ENCODE measurements around the gene CDHR5. TPM values are rescaled to one million over a fixed set of nuclear protein-coding genes. Genes with fewer than 3 reads are reported as not detected.

Gene CDHR5
- total RNA-seq, 1 donor from 2014 or later, result 7.1 TPM

DNA sequence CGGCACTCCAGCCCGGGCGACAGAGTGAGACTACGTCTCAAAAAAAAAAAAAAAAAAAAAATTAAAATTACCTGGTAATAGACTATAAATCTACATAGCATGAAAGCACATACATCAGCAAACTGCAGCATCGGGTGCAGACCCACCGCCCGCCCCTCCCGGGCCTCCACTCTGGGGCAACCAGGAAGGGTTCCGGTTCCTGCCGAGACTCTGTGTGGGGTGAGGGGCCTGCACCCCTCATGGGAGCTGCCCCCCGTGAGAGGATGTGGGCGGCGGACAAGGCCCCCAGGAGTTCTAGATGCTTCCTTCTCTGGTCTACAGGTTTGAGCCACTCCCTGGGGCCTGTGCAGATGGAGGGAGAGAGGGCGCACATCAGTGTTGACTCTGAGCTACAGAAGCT, 21.5 kb upstream of the CDHR5 start:
- peaks cover 8% of the 10 kb centered on the region for H3K36me3 Mint-ChIP-seq
- H3K27ac Mint-ChIP-seq, result no peak overlapping the region
- TF ChIP-seq, protein P1, sequence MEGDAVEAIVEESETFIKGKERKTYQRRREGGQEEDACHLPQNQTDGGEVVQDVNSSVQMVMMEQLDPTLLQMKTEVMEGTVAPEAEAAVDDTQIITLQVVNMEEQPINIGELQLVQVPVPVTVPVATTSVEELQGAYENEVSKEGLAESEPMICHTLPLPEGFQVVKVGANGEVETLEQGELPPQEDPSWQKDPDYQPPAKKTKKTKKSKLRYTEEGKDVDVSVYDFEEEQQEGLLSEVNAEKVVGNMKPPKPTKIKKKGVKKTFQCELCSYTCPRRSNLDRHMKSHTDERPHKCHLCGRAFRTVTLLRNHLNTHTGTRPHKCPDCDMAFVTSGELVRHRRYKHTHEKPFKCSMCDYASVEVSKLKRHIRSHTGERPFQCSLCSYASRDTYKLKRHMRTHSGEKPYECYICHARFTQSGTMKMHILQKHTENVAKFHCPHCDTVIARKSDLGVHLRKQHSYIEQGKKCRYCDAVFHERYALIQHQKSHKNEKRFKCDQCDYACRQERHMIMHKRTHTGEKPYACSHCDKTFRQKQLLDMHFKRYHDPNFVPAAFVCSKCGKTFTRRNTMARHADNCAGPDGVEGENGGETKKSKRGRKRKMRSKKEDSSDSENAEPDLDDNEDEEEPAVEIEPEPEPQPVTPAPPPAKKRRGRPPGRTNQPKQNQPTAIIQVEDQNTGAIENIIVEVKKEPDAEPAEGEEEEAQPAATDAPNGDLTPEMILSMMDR (conservative IDR thresholded peaks at IDR 0.05), result no peak
- no peaks in the 10 kb centered on the region for H3K4me1 Mint-ChIP-seq (ENCODE audit: unreplicated experiment)
- H3K4me3 Mint-ChIP-seq, result no peak overlapping the region
- no peak for DNase-seq (ENCODE audit: extremely low spot score, unreplicated experiment)
- H3K27me3 Mint-ChIP-seq, result peaks cover 4% of the 10 kb centered on the region
- no peaks in the 10 kb centered on the region for H3K9me3 Mint-ChIP-seq

DNA sequence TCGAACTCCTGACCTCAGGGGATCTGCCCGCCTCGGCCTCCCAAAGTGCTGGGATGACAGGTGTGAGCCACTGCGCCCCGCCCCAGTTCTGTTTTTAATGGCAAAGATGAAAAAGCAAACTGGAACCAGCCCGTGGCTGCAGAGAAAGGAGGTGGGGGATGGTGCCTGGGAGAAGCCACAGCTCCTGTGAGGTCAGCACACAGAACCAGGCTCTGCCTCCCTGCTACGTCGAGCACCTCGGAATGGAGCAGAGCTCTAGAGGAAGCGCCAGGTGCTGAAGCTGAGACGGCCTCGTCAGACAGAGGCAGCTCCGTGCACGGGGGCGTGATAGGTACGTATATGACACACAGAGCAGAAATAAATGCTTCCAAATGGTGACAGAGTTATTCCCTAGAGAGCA, 20.8 kb upstream of the CDHR5 start:
- H3K4me3 Mint-ChIP-seq, result no peak overlapping the region

DNA sequence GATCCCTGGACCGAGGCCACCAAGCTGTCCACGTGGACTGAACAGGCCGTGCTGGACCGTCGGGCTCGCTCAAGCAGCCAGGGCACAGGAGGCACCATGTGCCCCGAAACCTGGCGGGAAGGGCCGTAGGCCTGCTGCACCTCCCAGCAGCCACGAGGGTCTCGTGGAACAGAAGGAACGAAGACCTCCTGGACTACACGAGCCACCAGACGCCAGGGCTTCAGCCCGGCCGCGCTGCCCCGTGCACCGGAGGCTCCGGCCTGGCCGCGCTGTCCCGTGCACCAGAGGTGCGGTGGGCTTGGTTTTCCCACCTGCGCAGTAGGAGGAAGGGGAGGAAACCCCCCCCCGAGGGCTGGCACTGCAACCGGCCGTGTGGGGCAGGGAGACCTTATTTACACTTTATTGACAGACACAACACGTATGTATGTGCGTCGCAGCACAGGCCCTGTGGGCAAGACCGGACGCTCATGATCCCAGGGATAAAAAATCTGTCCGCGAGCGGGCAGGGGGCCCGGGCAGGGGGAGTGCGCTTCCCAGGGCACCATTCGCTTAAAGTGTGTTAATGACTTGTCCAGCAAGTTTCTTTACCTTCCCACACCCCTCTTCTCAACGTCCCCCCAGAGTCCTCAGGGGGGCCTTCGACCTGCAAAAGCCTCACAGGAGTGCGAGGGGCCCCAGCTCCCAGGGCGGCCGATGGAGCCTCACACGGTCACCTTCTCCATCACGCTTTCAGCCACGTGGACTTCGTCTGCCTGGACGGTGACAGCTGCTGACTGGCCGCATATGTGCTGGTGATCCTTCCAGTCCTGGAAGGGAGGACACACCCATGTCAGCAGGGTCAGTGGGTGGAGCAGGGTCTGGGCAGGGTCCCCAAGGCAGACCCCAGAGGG, 19.3 kb upstream of the CDHR5 start:
- Mint-ChIP-seq H3K27ac (no peak overlapping the region), H3K27me3 (peaks cover 8% of the 10 kb centered on the region), H3K36me3 (peaks cover 8% of the 10 kb centered on the region), H3K9me3 (no peaks in the 10 kb centered on the region), H3K4me3 (no peak overlapping the region), H3K4me1 (ENCODE audit: unreplicated experiment) (no peaks in the 10 kb centered on the region)
- DNase-seq (ENCODE audit: extremely low spot score, unreplicated experiment), result no peak
- TF ChIP-seq, protein P1 (conservative IDR thresholded peaks at IDR 0.05), result no peak

More for the DNA sequence above, 20.8 kb upstream of the CDHR5 start:
- TF ChIP-seq, protein P1 (conservative IDR thresholded peaks at IDR 0.05), result no peak
- no peak for DNase-seq (ENCODE audit: extremely low spot score, unreplicated experiment)
- H3K36me3 Mint-ChIP-seq, result peaks cover 8% of the 10 kb centered on the region
- H3K4me1 Mint-ChIP-seq (ENCODE audit: unreplicated experiment), result no peaks in the 10 kb centered on the region
- H3K27ac Mint-ChIP-seq, result no peak overlapping the region
- H3K27me3 Mint-ChIP-seq, result peaks cover 4% of the 10 kb centered on the region
- H3K9me3 Mint-ChIP-seq, result no peaks in the 10 kb centered on the region

- no peaks in the 10 kb centered on the region for H3K9me3 Mint-ChIP-seq
- H3K4me1 Mint-ChIP-seq (ENCODE audit: unreplicated experiment), result no peaks in the 10 kb centered on the region
- no peak overlapping the region for H3K4me3 Mint-ChIP-seq
- H3K36me3 Mint-ChIP-seq, result peaks cover 4% of the 10 kb centered on the region
- H3K27me3 Mint-ChIP-seq, result peaks cover 16% of the 10 kb centered on the region
- DNase-seq (ENCODE audit: extremely low spot score, unreplicated experiment), result no peak
- no peak overlapping the region for H3K27ac Mint-ChIP-seq
- TF ChIP-seq, protein P1 (conservative IDR thresholded peaks at IDR 0.05), result no peak
Measured at GRCh38 chr11:643366-643765, 18.6 kb upstream of the CDHR5 start.

DNA sequence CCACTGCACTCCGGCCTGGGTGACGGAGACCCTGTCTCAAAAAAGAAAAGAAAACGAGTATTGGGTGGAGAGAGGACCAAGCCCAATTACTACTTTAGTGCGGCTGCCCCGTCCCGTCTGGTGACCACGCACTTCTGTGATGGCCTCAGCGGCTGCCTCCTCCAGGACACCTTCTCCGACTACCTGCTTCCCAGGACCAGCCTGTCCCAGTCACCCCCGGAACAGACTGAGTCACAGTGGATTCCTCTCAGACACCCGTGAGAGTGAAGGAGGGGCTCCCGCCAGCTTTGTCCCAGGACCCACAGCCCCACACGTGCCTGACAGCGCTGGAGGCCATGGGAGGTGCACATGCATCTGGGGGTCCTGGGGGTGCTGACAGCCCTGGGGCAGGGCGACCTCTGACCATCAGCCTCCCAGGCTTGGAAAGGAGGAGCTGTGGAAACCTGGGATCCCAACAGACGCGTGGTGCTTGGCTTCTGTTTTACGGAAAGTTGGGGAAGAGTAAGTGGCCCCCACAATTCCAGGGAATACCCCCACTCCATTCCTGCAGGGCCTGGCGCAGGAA, 17.1 kb upstream of the CDHR5 start:
- no peaks in the 10 kb centered on the region for H3K36me3 Mint-ChIP-seq
- H3K27me3 Mint-ChIP-seq, result peaks cover 27% of the 10 kb centered on the region
- no peak overlapping the region for H3K27ac Mint-ChIP-seq
- H3K9me3 Mint-ChIP-seq, result no peaks in the 10 kb centered on the region
- H3K4me3 Mint-ChIP-seq, result no peak overlapping the region
- H3K4me1 Mint-ChIP-seq (ENCODE audit: unreplicated experiment), result no peaks in the 10 kb centered on the region
- no peak for DNase-seq (ENCODE audit: extremely low spot score, unreplicated experiment)
- TF ChIP-seq, protein P1 (conservative IDR thresholded peaks at IDR 0.05), result no peak

Data from type B pancreatic cell (in vitro differentiated cells).